AG10803 (cell line): ENCODE measurements around the gene ST8SIA4.

Source experiments
- DNase-seq: peaks from one replicate; pipeline ENCODE4 v3.0.0; 2010; ENCODE audit warnings: low read depth
- H3K4me3 ChIP-seq: 2 replicates; pipeline ENCODE4 v1.5.1; 2011; ENCODE audit warnings: mild to moderate bottlenecking, low read length, control low read depth
- TF ChIP-seq, protein P1 (sequence below): conservative IDR thresholded peaks from 2 replicates; pipeline ENCODE4 v1.5.1; 2011; ENCODE audit warnings: mild to moderate bottlenecking, low read length, control low read depth, inconsistent platforms

Gene ST8SIA4

DNA sequence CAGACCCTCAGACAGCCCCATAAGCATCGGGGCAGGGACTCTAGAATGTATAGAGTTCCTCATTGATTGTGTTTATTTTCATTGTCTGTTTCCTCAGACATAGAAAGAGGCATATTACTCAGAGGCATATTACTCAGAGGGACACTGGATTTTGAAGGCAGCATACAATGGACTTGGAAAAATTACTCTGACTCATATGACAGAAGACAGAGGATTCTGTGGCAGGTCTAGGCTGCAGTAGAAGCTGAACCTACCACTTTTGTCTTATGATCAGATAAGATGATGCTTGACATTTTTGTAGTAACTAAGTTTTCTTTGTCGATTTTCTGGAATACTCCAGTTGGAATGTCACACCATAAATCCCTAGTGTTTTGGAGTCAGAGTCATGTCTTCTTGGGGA is 105.2 kb downstream of the ST8SIA4 start:
- DNase-seq = no peak
- TF ChIP-seq, protein P1, sequence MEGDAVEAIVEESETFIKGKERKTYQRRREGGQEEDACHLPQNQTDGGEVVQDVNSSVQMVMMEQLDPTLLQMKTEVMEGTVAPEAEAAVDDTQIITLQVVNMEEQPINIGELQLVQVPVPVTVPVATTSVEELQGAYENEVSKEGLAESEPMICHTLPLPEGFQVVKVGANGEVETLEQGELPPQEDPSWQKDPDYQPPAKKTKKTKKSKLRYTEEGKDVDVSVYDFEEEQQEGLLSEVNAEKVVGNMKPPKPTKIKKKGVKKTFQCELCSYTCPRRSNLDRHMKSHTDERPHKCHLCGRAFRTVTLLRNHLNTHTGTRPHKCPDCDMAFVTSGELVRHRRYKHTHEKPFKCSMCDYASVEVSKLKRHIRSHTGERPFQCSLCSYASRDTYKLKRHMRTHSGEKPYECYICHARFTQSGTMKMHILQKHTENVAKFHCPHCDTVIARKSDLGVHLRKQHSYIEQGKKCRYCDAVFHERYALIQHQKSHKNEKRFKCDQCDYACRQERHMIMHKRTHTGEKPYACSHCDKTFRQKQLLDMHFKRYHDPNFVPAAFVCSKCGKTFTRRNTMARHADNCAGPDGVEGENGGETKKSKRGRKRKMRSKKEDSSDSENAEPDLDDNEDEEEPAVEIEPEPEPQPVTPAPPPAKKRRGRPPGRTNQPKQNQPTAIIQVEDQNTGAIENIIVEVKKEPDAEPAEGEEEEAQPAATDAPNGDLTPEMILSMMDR = no peak
- no peak overlapping the region for H3K4me3 ChIP-seq

DNA sequence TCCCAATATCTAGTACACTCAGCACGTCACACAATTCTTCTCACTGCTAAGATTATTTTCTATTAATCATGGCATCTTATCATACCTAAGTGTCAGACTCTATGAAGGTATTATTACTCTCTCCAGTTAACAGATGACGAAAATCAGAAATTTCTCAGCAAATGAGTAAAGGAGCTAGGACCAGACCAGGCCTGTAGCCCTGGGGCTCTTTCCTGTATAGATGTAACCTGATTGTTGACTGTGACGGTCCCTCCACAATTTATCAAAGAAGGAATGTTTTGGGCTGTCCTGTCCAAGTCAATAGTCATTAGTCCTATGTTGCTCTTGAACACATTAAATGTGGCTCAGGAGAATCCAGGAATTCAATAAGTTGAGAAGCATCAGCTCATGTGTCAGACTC is 106.2 kb downstream of the ST8SIA4 start:
- no peak overlapping the region for H3K4me3 ChIP-seq
- TF ChIP-seq, protein P1 = no peak
- no peak for DNase-seq

DNA sequence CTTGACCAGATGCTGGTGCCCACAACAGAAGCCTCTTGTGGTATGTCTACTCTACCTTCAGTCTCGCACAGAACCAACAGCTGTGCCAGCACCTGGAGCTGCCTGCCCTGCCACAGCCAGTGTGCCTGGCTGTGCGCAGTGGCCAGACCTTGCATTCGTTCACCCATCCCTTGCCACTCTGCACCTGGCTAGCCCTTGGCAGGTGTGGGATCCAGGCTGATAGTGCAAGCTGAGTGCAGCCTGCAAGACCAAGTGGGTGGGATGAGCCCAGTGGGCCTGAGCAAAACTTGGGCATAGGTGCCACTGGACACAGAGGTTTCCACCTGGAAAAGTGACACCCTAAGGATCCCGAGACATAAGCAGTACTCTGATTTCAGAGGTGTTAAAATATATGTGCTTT is 108.2 kb downstream of the ST8SIA4 start:
- TF ChIP-seq, protein P1 = no peak
- no peak for DNase-seq
- H3K4me3 ChIP-seq = no peak overlapping the region

DNA sequence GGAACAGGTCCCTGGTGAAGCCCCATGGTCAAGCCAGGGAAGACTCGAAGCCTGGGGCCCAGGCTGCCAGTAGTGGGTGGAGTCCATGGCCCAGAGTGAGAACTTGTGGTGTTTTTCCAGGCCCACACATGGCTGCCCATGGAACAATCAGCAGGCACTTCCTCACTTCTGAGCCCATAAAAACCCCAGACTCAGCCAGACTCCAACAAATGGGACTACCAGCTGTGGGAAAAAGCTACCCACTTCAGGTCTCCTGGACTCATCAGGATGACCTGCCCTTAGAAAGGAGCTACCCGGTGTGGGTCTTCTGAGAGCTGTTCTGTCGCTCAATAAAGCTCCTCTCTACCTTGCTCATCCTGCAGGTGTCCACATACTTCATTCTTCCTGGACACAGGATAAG is 108.9 kb downstream of the ST8SIA4 start:
- H3K4me3 ChIP-seq = no peak overlapping the region
- no peak for DNase-seq
- TF ChIP-seq, protein P1 = no peak

DNA sequence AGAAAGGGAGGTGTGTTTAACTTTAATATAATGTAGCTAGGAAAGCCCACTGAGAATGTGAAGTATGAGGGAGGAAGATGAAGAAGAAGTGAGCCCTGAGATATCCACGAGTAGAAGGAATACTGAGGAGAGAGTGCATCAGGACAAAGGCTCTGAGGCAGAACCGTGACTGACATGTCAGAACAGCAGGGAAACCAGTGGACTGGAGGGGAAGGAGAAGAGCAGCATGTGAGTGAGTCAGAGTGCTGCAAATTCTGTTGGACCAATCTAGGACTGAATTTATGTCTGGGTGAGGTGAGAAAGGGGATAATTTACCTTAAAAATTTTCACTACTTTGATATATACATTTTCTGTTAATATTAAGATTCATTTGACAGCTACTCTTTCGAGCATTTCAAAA is 110.3 kb downstream of the ST8SIA4 start:
- TF ChIP-seq, protein P1 = no peak
- no peak for DNase-seq
- H3K4me3 ChIP-seq = no peak overlapping the region

DNA sequence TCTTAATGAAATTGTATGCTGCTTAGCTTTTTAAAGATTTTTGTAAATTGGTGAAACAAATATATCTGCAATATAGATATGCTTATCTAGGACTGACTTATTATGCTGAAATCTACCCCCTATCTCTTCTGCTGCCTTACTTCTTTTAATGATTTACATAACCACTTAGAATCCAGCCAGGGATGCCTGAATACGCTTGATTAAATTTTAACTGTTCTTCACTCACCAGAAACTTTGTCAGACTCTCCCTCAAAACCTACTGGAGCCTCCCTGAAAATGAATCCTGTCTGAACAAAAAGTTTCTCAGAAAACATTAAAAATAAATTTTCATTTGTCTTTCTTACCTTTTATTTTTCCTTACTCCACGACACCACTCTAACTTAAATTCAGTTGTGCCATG is 111.7 kb downstream of the ST8SIA4 start:
- DNase-seq = no peak
- H3K4me3 ChIP-seq = no peak overlapping the region
- TF ChIP-seq, protein P1 = no peak

DNA sequence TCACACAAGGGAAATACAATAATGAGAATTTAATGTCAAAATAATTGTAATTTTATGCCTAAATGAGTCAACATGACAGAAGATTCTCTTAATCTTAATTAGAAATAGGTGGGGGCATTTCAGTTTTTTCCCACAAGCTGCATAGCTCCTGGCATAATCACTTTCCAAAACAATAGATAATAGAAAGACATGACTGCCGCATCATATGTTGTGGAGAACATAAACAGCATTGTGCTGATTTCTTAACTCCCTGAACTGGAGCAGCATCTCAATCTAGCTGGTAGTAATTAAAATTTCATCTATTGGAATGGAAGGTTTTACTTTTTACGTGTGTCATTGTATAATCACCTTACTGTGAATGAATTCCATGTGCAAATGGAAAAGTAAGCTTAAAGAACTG is 112.1 kb downstream of the ST8SIA4 start:
- no peak for DNase-seq
- TF ChIP-seq, protein P1 = no peak
- H3K4me3 ChIP-seq = no peak overlapping the region
